Kidney capillary endothelial cell (primary cell): ENCODE data around the gene STARD8.

Experiments
- DNase-seq: peaks from one replicate; pipeline ENCODE4 v3.0.0-alpha.2; 2018; ENCODE audit warnings: low spot score

The STARD8 gene

GRCh38 chrX:68750316-68750715, 102.8 kb downstream of the STARD8 start:
- no peak for DNase-seq

GRCh38 chrX:68751372-68751771, 103.9 kb downstream of the STARD8 start:
- DNase-seq = no peak

DNA sequence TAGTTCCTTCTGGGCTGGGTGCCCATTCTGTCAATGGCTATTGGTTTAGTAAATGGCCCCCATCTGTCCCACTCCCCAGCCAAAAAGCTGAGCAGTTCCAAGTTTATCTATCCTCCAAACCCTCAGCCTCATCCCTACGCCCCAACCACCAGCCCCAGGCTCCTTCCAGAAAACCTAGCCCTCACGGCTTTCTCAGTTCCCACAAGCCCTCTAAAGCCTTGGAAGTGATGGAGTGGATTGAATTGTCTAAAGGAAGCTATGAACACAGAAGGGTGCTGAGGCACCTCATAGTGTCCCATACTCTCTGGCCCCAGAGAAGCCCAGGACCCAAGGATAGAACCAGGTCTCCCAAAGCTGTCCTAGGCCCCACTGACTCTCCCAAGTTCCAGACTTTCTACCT, 105.8 kb downstream of the STARD8 start:
- DNase-seq = no peak

DNA sequence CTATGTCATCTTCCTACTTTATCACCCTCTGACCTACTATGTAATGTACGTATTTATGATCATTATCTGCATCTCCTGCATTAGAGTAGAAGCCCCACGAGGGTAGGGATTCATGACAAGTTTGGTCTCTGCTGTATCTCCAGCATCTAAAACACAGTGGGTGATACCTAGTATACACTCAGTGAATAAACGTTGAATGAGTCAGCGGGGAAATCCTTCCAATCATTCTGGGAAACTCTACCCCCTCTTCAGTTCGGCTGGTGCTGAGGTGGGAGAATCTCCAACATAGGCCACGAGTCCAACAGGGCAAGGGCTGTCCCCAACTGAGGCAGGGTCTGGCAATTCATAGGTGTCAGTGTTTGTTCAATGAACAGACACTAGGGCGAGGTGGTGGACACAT, 106.9 kb downstream of the STARD8 start:
- no peak for DNase-seq

GRCh38 chrX:68755616-68756125, 108.2 kb downstream of the STARD8 start:
- no peak for DNase-seq

DNA sequence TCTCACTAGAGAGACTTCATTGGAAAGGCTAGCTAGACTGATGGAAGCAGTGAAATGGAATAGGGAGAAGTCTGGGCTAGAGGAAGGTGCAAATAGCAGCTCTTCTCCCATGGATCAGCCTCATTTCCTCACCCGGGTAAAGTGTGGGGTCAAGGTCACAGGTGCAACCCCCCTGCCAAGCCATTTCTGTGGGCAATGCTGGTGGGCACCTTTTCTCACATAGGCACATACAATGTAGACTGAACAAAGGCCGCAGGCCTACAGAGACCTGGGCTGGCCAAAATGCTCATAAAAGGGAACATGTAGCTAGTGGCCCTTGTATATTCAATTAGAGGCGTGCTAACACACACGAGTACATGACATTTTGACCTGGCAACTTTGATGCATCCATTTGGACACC, 109.9 kb downstream of the STARD8 start:
- no peak for DNase-seq

DNA sequence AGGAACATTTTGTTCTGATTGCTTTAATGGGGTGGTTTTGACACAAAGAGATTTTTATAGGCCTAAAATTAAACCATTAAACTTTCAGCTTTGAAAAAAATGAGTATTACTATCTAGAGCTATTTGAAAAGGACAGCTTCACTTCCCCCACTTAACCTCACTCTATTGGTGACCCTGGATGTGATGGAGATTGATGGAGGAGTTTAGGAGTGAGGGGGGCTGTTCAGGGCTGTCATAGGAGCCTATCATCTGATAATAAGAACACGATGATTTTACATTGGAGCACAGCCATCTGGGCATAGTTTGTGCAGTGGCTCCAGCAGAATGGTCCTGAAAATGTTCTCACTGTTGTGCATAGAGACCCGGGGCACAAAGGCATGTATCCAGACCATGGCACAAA, 110.3 kb downstream of the STARD8 start:
- no peak for DNase-seq

- DNase-seq = no peak
Observed at GRCh38 chrX:68758671-68759070, 111.2 kb downstream of the STARD8 start.

DNA sequence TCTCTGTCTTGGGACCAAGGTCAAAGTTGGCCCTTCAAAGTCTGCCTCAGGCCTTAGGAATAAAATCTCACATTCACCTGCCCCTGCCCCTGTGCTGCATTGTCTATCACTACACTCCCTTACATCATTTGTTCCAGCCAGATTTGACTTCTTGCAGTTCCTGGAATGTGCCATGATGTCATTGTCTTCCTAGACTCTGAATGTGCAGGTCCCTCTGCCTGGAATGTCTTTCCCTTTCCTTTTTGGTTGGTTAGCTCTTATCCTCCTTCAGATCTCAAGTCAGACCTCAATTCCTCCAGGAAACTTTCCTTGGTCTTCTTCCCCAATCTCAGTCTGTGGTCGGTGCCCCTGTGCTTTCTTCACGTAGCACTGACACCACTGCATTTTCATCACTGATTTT, 113.6 kb downstream of the STARD8 start:
- DNase-seq = no peak

- DNase-seq = no peak
Observed at GRCh38 chrX:68762766-68763165, 115.3 kb downstream of the STARD8 start.

DNA sequence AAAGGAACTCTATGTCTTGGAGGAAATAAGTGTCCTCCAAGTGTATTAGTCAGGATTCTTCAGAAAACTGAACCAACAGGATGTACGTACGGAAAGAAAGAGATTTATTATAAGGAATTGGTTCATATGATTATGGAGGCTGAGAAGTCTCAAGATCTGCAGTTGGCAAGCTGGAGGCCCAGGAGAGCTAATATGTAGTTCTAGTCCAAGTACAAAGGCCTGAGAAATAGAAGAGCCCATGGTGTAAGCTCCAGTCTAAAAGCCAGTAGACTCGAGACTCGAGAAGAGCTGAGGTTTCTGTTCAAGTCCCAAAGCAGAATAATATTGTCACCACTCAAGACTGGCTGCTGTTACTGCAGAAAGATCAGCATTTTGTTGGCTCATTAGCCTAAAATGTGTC, 116.0 kb downstream of the STARD8 start:
- DNase-seq = no peak
